ENCODE results near the gene CAMTA1.

Gene CAMTA1

DNA sequence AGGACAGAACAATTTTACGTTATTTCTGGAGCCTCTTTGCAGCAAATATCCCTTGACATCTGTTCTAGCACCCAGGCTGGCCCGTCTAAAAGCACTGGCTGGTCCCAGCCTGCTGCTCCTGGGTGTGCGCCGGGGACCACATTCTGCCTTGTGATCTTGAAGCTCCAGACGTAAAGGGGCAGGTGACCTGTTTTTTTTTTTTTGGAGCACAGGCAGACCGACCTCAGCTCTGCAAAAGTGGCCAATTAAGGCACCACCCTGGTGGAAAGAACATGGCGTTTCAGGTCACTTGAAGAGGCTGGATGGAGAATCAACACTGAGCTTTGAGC, 13.8 kb upstream of the CAMTA1 start:
- TF ChIP-seq, protein P1, sequence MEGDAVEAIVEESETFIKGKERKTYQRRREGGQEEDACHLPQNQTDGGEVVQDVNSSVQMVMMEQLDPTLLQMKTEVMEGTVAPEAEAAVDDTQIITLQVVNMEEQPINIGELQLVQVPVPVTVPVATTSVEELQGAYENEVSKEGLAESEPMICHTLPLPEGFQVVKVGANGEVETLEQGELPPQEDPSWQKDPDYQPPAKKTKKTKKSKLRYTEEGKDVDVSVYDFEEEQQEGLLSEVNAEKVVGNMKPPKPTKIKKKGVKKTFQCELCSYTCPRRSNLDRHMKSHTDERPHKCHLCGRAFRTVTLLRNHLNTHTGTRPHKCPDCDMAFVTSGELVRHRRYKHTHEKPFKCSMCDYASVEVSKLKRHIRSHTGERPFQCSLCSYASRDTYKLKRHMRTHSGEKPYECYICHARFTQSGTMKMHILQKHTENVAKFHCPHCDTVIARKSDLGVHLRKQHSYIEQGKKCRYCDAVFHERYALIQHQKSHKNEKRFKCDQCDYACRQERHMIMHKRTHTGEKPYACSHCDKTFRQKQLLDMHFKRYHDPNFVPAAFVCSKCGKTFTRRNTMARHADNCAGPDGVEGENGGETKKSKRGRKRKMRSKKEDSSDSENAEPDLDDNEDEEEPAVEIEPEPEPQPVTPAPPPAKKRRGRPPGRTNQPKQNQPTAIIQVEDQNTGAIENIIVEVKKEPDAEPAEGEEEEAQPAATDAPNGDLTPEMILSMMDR (IDR thresholded peaks at IDR 0.05; ENCODE audit: borderline replicate concordance, insufficient read depth, low read depth, low read length) = no peak
- no peak overlapping the region for H3K4me3 ChIP-seq (ENCODE audit: low read depth, low read length)

DNA sequence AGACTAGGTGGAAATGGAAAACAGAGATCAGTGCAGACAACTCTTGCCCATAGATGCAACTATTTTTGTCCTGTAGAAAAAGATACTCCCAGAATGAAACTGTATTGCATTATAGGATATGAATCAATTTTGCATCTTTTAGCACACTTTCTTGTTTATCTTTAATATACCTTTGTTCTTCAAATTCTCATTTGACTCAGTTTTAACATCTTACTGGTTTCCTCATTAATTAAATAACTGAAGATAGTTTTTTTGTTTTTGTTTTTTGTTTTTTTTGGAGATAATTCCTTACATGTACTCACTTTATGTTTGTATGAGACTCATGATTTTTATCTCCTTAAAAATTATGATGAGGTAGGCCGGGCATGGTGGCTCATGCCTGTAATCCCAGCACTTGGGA, 10.9 kb upstream of the CAMTA1 start:
- H3K4me3 ChIP-seq (ENCODE audit: low read depth, low read length) = no peak overlapping the region

DNA sequence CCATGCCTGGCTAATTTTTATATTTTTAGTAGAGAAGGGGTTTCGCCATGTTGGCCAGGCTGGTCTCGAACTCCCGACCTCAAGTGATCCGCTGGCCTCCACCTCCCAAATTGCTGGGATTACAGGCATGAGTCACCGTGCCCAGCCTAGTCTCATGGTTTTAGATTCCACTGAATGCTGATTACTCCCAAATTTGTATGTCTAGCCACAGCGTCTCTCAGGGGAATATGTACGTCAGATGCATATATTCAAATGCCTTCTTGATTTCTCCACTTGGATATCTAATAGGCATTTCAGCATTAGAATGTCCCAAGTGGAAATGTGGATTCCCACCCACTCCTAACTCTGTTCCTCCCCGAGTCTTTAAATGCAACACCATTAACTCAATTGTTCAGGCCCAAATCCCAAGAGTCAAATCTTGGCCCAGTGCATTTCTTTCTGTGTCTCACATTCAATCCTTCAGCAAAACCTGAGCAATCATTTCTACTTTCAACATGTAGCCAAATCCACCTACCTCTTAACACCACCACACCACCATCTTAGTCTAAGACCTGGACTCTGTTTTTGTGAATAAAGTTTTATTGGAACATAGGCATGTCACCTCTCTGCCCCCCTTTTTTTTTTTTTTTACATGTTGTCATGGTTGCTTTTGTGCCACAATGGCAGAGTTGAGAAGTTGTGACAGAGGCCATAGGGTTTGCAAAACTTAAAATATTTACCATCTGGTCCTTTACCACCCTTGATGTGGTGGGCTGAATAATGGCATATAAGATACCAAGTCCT, 9.8 kb upstream of the CAMTA1 start:
- no peak overlapping the region for H3K4me3 ChIP-seq (ENCODE audit: low read depth, low read length)
- TF ChIP-seq, protein P1 (IDR thresholded peaks at IDR 0.05; ENCODE audit: borderline replicate concordance, insufficient read depth, low read depth, low read length) = no peak

More for the DNA sequence above, 10.9 kb upstream of the CAMTA1 start:
- TF ChIP-seq, protein P1 (IDR thresholded peaks at IDR 0.05; ENCODE audit: borderline replicate concordance, insufficient read depth, low read depth, low read length) = no peak

DNA sequence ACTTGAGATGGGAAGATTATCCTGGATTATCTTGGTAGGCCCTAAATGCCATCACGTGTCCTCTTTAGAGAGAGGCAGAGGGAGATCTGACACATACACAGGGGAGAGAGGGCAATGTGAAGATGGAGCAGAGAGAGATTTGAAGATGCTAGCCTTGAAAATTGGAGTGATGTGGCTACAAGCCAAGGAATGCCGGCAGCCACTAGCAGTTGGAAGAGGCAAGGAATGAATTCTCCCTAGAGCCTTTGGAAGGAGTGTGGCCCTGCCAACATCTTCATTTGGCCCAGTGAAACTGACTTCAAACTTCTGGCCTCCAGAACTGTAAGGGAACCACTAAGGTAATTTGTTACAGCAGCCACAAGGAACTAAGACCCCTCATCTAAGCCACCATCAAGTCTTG, 8.9 kb upstream of the CAMTA1 start:
- H3K4me3 ChIP-seq (ENCODE audit: low read depth, low read length) = no peak overlapping the region
- TF ChIP-seq, protein P1 (IDR thresholded peaks at IDR 0.05; ENCODE audit: borderline replicate concordance, insufficient read depth, low read depth, low read length) = no peak

DNA sequence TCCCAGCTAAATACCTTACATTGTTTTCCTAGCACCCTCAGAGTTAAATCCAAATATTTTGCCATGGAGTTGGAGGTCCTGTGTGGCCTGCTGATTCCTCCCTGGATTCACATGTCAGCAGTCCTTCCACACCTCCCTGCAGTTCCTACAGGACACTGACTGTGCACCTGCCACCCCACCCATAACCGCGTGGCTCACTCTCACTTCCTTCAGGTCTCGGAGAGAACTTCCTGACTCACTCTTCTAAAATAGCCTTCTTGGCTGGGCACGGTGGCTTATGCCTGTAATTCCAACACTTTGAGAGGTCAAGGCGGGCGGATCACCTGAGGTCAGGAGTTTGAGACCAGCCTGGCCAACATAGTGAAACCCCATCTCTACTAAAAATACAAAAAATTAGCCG, 8.4 kb upstream of the CAMTA1 start:
- H3K4me3 ChIP-seq (ENCODE audit: low read depth, low read length) = no peak overlapping the region
- TF ChIP-seq, protein P1 (IDR thresholded peaks at IDR 0.05; ENCODE audit: borderline replicate concordance, insufficient read depth, low read depth, low read length) = no peak

DNA sequence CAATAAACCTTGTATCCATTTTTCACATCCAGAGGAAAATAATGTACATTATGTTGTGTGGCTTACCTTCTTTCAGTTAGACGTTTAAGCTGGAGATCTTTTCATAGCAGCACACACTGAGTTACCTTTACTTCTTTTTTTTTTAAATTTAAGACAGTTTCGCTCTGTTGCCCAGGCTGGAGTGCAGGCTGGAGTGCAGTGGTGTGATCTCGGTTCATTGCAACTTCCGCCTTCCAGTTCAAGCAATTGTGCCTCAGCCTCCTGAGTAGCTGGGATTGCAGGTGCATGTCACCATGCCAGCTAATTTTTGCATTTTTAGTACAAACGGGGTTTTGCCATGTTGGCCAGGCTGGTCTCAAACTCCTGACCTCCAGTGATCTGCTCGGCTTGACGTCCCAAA, 7.4 kb upstream of the CAMTA1 start:
- H3K4me3 ChIP-seq (ENCODE audit: low read depth, low read length) = no peak overlapping the region
- TF ChIP-seq, protein P1 (IDR thresholded peaks at IDR 0.05; ENCODE audit: borderline replicate concordance, insufficient read depth, low read depth, low read length) = no peak

DNA sequence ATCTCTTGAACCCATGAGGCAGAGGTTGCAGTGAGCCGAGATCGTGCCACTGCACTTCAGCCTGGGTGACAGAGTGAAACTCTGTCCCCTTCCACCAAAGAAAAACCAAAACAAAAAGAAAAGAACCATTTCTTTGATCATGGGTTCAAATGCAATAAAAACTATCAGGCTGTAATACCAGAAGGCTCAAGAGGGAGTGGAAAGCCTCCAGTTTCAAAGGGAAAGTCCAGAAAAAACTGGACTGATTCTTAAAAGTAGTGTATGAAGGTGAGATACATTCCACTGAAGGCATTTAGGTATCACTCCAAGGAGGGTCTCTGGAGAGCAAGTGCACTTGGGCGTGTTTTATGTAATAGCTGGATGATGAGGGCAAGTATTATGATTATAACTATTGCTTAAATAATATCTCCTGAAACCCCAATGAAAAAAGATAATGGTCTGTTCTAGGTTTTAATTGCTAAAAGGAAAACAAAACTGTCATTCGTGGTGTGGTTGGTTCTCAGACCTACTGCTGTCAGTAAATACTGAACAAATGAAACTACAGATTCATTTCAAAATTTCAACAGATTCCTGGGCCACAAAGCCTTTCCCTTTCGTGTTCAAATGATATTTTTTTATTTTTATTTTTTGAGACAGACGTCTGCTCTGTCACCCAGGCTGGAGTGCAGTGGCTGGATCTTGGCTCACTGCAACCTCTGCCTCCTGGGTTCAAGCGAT, 6.0 kb upstream of the CAMTA1 start:
- TF ChIP-seq, protein P1 (IDR thresholded peaks at IDR 0.05; ENCODE audit: borderline replicate concordance, insufficient read depth, low read depth, low read length) = no peak
- no peak overlapping the region for H3K4me3 ChIP-seq (ENCODE audit: low read depth, low read length)
